ENCODE measurements around the gene PIWIL4. TPM values are rescaled to one million over a fixed set of nuclear protein-coding genes. Genes with fewer than 3 reads are reported as not detected.
"Not testable (repeated sequence)": the region's sequence is repeated elsewhere in the genome, so short reads cannot be mapped to it uniquely, and the experiment has no call there.

PIWIL4 gene
- total RNA-seq, 1 donor from 2014 or later = 1.9 TPM

GRCh38 chr11:94568200-94568599 lies 1.0 kb downstream of the PIWIL4 start:
- peaks cover 5% of the 10 kb centered on the region for H3K9me3 Mint-ChIP-seq (ENCODE audit: low read depth)
- H3K27ac Mint-ChIP-seq = no peak overlapping the region
- no peak for TF ChIP-seq CTCF (IDR thresholded peaks at IDR 0.05; ENCODE audit: unreplicated experiment)
- H3K4me3 Mint-ChIP-seq (ENCODE audit: low read depth) = no peak overlapping the region
- H3K4me1 Mint-ChIP-seq (ENCODE audit: low read depth) = no peaks in the 10 kb centered on the region
- H3K27me3 Mint-ChIP-seq = no peaks in the 10 kb centered on the region
- H3K36me3 Mint-ChIP-seq (ENCODE audit: insufficient read depth) = no peaks in the 10 kb centered on the region
- no peak for DNase-seq (ENCODE audit: low spot score, unreplicated experiment)

DNA sequence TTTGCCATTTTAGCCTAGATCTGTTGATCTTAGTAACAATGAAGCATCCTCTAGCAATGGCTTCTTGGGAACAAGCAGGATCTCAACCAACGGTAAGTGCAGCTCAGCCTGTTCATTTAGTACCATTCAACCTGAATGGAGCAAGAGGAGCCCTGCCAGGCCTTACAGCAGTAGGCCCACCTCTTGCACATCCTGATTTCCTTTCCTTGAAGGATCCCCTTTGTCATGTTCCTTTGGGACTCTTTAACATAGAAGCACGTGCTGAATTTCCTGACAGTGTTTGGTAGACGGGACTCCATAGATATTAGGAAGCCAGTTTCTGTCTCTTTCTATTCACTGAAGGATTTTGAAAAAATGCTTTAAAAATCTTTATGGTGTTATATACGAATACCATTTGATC lies 1.5 kb downstream of the PIWIL4 start:
- no peak for TF ChIP-seq CTCF (IDR thresholded peaks at IDR 0.05; ENCODE audit: unreplicated experiment)
- Mint-ChIP-seq H3K4me3 (ENCODE audit: low read depth) (no peak overlapping the region), H3K9me3 (ENCODE audit: low read depth) (peaks cover 5% of the 10 kb centered on the region), H3K27me3 (no peaks in the 10 kb centered on the region), H3K36me3 (ENCODE audit: insufficient read depth) (no peaks in the 10 kb centered on the region), H3K4me1 (ENCODE audit: low read depth) (no peaks in the 10 kb centered on the region), H3K27ac (no peak overlapping the region)
- no peak for DNase-seq (ENCODE audit: low spot score, unreplicated experiment)

- peak overlapping the region; percentile 4 for H3K27ac Mint-ChIP-seq
- H3K9me3 Mint-ChIP-seq (ENCODE audit: low read depth) = not testable (repeated sequence)
Measured at GRCh38 chr11:94572975-94573374, 5.8 kb downstream of the PIWIL4 start.

GRCh38 chr11:94574193-94574961 lies 7.2 kb downstream of the PIWIL4 start:
- H3K27ac Mint-ChIP-seq = no peak overlapping the region
- no peak for TF ChIP-seq CTCF (IDR thresholded peaks at IDR 0.05; ENCODE audit: unreplicated experiment)
- H3K9me3 Mint-ChIP-seq (ENCODE audit: low read depth) = peaks cover 5% of the 10 kb centered on the region

More at GRCh38 chr11:94572975-94573374, 5.8 kb downstream of the PIWIL4 start:
- not testable (repeated sequence) for DNase-seq (ENCODE audit: low spot score, unreplicated experiment); H3K4me3 Mint-ChIP-seq (ENCODE audit: low read depth); H3K4me1 Mint-ChIP-seq (ENCODE audit: low read depth); H3K36me3 Mint-ChIP-seq (ENCODE audit: insufficient read depth); H3K27me3 Mint-ChIP-seq

DNA sequence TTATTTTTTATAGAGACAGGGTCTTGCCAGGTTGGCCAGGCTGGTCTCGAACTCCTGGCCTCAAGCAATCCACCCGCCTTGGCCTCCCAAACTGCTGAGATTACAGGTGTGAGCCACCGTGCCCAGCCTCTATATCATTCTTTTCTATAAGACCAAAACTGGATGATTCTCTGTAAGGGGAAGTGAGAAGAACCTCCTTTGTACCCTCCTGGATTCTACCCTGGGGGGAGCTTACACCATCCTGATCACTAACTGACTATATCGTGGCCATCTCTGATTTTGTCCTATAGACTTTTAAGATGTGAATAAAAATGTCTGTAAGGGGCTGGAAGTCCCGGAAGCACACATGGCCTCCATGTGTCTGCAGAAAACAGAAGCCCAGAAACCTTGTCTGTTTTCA lies 9.1 kb downstream of the PIWIL4 start:
- Mint-ChIP-seq H3K27me3 (peaks cover 5% of the 10 kb centered on the region), H3K27ac (no peak overlapping the region), H3K4me3 (ENCODE audit: low read depth) (no peak overlapping the region), H3K4me1 (ENCODE audit: low read depth) (peaks cover 2% of the 10 kb centered on the region), H3K9me3 (ENCODE audit: low read depth) (peaks cover 5% of the 10 kb centered on the region), H3K36me3 (ENCODE audit: insufficient read depth) (no peaks in the 10 kb centered on the region)
- no peak for DNase-seq (ENCODE audit: low spot score, unreplicated experiment)
- no peak for TF ChIP-seq CTCF (IDR thresholded peaks at IDR 0.05; ENCODE audit: unreplicated experiment)

More at GRCh38 chr11:94574193-94574961, 7.2 kb downstream of the PIWIL4 start:
- H3K4me1 Mint-ChIP-seq (ENCODE audit: low read depth) = no peaks in the 10 kb centered on the region
- H3K4me3 Mint-ChIP-seq (ENCODE audit: low read depth) = no peak overlapping the region
- no peak for DNase-seq (ENCODE audit: low spot score, unreplicated experiment)
- no peaks in the 10 kb centered on the region for H3K36me3 Mint-ChIP-seq (ENCODE audit: insufficient read depth)
- peaks cover 5% of the 10 kb centered on the region for H3K27me3 Mint-ChIP-seq

DNA sequence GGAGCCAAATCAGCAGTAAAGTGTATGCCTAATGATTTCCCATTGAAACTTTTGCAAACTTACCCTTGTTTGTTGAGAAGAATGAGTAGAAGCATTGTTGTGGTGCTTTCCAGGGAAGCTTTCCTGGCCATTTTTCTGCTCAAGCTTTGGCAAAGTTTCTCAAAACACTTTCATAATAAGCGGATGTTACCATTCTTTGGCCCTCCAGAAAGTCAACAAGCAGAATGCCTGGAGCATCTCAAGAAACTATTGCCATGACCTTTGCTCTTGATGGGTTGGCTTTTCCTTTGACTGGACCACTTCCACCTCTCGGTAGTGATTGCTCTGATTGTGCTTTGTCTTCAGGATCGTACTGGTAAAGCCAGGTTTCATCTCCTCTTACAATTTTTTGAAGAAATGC lies 10.7 kb downstream of the PIWIL4 start:
- Mint-ChIP-seq H3K36me3 (ENCODE audit: insufficient read depth) (no peaks in the 10 kb centered on the region), H3K4me1 (ENCODE audit: low read depth) (peaks cover 8% of the 10 kb centered on the region), H3K9me3 (ENCODE audit: low read depth) (peaks cover 2% of the 10 kb centered on the region), H3K4me3 (ENCODE audit: low read depth) (no peak overlapping the region), H3K27me3 (peaks cover 9% of the 10 kb centered on the region), H3K27ac (no peak overlapping the region)
- TF ChIP-seq CTCF (IDR thresholded peaks at IDR 0.05; ENCODE audit: unreplicated experiment) = no peak
- DNase-seq (ENCODE audit: low spot score, unreplicated experiment) = no peak
